Mesenchymal stem cell (in vitro differentiated cells and primary cell): ENCODE data around the gene PRRT1B.

Source experiments
- DNase-seq: peaks from one replicate; pipeline ENCODE4 v3.0.0-alpha.2; 2013
- H2AFZ ChIP-seq: one replicate; pipeline ENCODE4 v1.6.1; 2013; ENCODE audit warnings: low read depth, mild to moderate bottlenecking, control low read depth, inconsistent platforms, low read length, moderate library complexity
- H2AK5ac ChIP-seq: 2 replicates; pipeline ENCODE4 v1.6.1; 2013; ENCODE audit warnings: low read length, moderate library complexity, mild to moderate bottlenecking, inconsistent platforms; ENCODE audit not compliant: severe bottlenecking
- H2BK120ac ChIP-seq: one replicate; pipeline ENCODE4 v1.6.1; 2013; ENCODE audit warnings: low read depth, mild to moderate bottlenecking, inconsistent platforms, low read length, moderate library complexity
- H2BK12ac ChIP-seq, 2 experiments: one replicate each; pipeline ENCODE4 v1.6.1; 2013; ENCODE audit warnings: inconsistent platforms in 2 of 2, low read length in 2 of 2, mild to moderate bottlenecking in 2 of 2, moderate library complexity in 2 of 2, control low read depth in 1 of 2
- H2BK15ac ChIP-seq: one replicate; pipeline ENCODE4 v1.6.1; 2013; ENCODE audit warnings: mild to moderate bottlenecking, low read depth, inconsistent platforms; ENCODE audit not compliant: poor library complexity, severe bottlenecking
- H2BK5ac ChIP-seq: 2 replicates; pipeline ENCODE4 v1.6.1; 2013; ENCODE audit warnings: low read depth, mild to moderate bottlenecking, low read length, control low read depth, inconsistent platforms; ENCODE audit not compliant: poor library complexity, severe bottlenecking
- H3K14ac ChIP-seq, 2 experiments: one replicate each; pipeline ENCODE4 v1.6.1; 2013; ENCODE audit warnings: inconsistent platforms in 2 of 2, low read length in 2 of 2, control low read depth in 1 of 2, mild to moderate bottlenecking in 1 of 2, moderate library complexity in 1 of 2
- H3K18ac ChIP-seq, 2 experiments: one replicate each; pipeline ENCODE4 v1.6.1; 2013; ENCODE audit warnings: inconsistent platforms in 2 of 2, low read length in 2 of 2, control low read depth in 1 of 2, low read depth in 1 of 2, mild to moderate bottlenecking in 1 of 2
- H3K23ac ChIP-seq, 2 experiments: one replicate each; pipeline ENCODE4 v1.6.1; 2013; ENCODE audit warnings: inconsistent platforms in 2 of 2, low read length in 2 of 2, mild to moderate bottlenecking in 2 of 2, moderate library complexity in 2 of 2, control low read depth in 1 of 2
- H3K27ac ChIP-seq: 2 replicates; pipeline ENCODE4 v1.5.1; 2013; ENCODE audit warnings: mild to moderate bottlenecking, moderate library complexity, low read length, control low read depth, inconsistent platforms; ENCODE audit not compliant: poor library complexity, severe bottlenecking
- H3K27me3 ChIP-seq, 2 experiments: 2 replicates each; pipeline versions ENCODE4 v1.6.1 to v1.7.0; 2013; ENCODE audit warnings: low read length in 2 of 2, mild to moderate bottlenecking in 2 of 2, moderate library complexity in 2 of 2, control low read depth in 1 of 2, inconsistent platforms in 1 of 2; ENCODE audit not compliant: control insufficient read depth in 1 of 2, insufficient read depth in 1 of 2
- H3K36me3 ChIP-seq, 2 experiments: 2 replicates each; pipeline versions ENCODE4 v1.6.1 to v1.7.0; 2013; ENCODE audit warnings: low read length in 2 of 2, control low read depth in 1 of 2, inconsistent platforms in 1 of 2, low read depth in 1 of 2, mild to moderate bottlenecking in 1 of 2; ENCODE audit not compliant: insufficient read depth in 2 of 2, control insufficient read depth in 1 of 2
- H3K4ac ChIP-seq, 2 experiments: one replicate each; pipeline ENCODE4 v1.6.1; 2013; ENCODE audit warnings: inconsistent platforms in 2 of 2, low read length in 2 of 2, mild to moderate bottlenecking in 2 of 2, moderate library complexity in 2 of 2, control low read depth in 1 of 2, low read depth in 1 of 2
- H3K4me1 ChIP-seq: 2 replicates; pipeline ENCODE4 v1.6.1; 2013; ENCODE audit warnings: low read depth, low read length, control low read depth; ENCODE audit not compliant: control insufficient read depth, insufficient read depth
- H3K4me2 ChIP-seq: 2 replicates; pipeline ENCODE4 v1.6.1; 2013; ENCODE audit warnings: low read length, mild to moderate bottlenecking, inconsistent platforms; ENCODE audit not compliant: poor library complexity, severe bottlenecking
- H3K4me3 ChIP-seq, 2 experiments: 2 replicates each; pipeline versions ENCODE4 v1.5.1 to v1.7.0; 2013; ENCODE audit warnings: low read length in 2 of 2, mild to moderate bottlenecking in 2 of 2, control low read depth in 1 of 2, low read depth in 1 of 2; ENCODE audit not compliant: insufficient read depth in 1 of 2
- H3K79me1 ChIP-seq: replicated peaks from 2 replicates; pipeline ENCODE4 v1.6.1; 2013; ENCODE audit warnings: mild to moderate bottlenecking, control low read depth, low read length, inconsistent platforms; ENCODE audit not compliant: poor library complexity, severe bottlenecking
- H3K9ac ChIP-seq: 2 replicates; pipeline ENCODE4 v1.7.0; 2013; ENCODE audit warnings: mild to moderate bottlenecking, low read length, moderate library complexity
- H3K9me3 ChIP-seq: 2 replicates; pipeline ENCODE4 v1.7.0; 2013; ENCODE audit warnings: mild to moderate bottlenecking, low read length; ENCODE audit not compliant: control insufficient read depth
- H4K8ac ChIP-seq: one replicate; pipeline ENCODE4 v1.6.1; 2013; ENCODE audit warnings: inconsistent platforms, mild to moderate bottlenecking, low read length, moderate library complexity
- H4K91ac ChIP-seq: one replicate; pipeline ENCODE4 v1.6.1; 2013; ENCODE audit warnings: mild to moderate bottlenecking, low read length, inconsistent platforms
- WGBS: methylation state at CpG from one replicate; pipeline ENCODE4 v1.1.7; 2013; ENCODE audit warnings: mixed read lengths; 5-methylcytosine and 5-hydroxymethylcytosine counted together

Gene PRRT1B

DNA sequence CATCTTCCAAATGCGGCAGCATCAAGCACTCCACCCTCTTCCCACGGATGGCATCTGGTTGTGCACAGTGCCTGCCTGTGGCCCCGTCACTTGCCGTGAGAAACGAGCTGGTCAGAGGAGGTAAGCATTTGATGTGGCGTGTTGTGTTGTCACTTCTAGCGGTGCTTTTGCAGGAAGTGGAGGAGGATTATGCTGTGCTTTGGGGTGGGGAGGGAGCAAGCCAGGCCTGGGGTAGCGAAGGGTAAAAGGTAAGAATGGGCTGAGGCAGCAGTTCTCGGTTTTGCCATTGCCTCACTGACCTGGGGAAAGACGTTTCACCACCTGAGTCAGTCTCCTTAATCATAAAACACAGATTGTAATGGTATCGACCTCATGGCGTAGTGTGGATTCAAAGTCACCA, 44.9 kb upstream of the PRRT1B start:
- peaks cover 24% of the 10 kb centered on the region for H3K4me1 ChIP-seq
- no peak overlapping the region for H3K23ac ChIP-seq
- H2BK15ac ChIP-seq = no peak overlapping the region
- peaks cover 58 to 59% of the 10 kb centered on the region in 2 experiments for H3K36me3 ChIP-seq
- no peak overlapping the region for H3K4ac ChIP-seq
- H2BK120ac ChIP-seq = no peak overlapping the region
- no peak overlapping the region for H4K91ac ChIP-seq
- H3K9ac ChIP-seq = no peak overlapping the region
- WGBS = 96% methylated on average over 12 of the region's 12 CpGs
- no peak overlapping the region for H2AK5ac ChIP-seq
- no peak overlapping the region for H2AFZ ChIP-seq
- H3K18ac ChIP-seq = no peak overlapping the region
- no peak overlapping the region for H3K27ac ChIP-seq
- no peak overlapping the region for H3K4me2 ChIP-seq
- no peak overlapping the region for H2BK12ac ChIP-seq
- H4K8ac ChIP-seq = no peak overlapping the region
- H3K4me3 ChIP-seq = no peak overlapping the region
- no peak for DNase-seq
- H3K9me3 ChIP-seq = no peaks in the 10 kb centered on the region
- H3K27me3 ChIP-seq = no peaks in the 10 kb centered on the region
- H3K14ac ChIP-seq = no peak overlapping the region
- no peak overlapping the region for H2BK5ac ChIP-seq
- peaks cover 41% of the 10 kb centered on the region for H3K79me1 ChIP-seq

DNA sequence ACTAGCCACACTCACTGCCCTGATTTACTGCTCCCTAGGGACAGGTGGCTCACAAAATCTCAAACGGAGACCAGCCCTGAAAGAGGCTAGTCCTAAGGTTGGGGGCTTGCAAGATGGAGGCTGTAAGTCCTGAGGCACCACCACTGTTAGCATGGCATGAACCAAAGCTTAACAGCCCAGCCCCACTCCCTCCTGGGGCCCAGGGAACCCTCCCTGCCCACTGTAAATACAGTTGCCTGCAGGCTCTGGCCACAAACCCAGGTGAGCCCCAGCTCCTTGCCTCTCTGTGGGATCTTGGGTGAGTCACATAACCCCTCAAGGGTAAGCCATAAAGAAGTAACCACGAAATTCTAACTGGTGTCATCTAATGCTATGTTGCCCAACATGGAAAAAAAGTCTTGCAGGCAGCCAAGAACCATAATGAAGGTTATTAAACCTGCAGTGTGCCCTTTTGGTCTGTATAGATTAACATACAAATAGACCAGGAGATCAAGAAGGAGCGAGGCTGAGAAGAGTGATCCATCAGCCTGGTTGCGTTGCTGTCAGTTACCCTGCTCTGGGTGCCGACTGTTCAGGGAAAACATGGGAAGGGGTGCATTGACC, 44.3 kb upstream of the PRRT1B start:
- H3K14ac ChIP-seq = no peak overlapping the region
- WGBS = 63% methylated on average over 5 of the region's 5 CpGs

DNA sequence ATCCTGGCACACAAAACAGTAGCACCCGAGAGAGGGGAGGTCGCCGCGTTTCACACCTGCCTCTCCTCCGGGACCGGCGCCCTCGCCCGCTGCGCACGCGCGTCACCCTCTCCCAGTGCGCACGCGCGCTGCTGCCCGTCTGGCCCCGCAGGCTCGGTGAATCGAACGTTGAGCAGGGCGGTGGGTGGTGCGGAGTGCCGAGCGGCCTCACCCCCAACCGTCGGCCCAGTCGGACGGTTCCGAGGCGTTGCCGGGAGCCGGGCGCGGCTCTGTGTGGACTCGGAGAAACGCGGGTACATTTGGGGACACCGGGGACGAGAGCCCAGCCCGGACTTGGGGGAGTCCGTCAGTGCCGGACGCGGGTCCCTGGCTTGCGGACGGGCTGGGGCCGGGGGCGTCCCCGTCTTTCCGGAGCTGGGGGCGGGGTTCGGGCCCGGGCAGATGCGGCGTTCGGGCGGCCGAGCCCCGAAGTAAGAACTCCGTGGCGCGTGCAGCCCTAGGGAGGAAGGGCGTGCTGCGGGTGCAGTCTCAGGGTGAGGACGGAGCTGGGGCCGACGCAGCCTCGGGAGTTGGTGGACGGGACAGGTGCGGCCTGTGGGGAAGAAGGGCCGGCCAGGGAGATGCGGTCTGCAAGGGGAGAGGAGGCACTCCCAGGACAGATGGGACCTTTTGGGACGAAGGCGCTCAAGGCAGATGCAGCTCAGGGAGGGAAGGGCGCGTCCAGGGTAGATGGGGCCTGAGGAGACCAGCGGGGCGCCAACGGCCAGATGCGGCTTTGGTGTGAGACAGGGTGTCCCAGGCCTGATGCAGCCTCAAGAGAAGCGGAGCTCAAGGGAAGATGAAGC, 42.3 kb upstream of the PRRT1B start, which contains the start of gene POMT1:
Gene POMT1 (plus strand): TSS at position 138 of the 845 bp plus-strand sequence. CDS start 1,301 bp downstream, outside the sequence.
- peaks cover 40 to 46% of the 10 kb centered on the region in 2 experiments for H3K36me3 ChIP-seq
- peak within 1 kb of the TSS in 1 of 2 experiments; percentile 83 for H3K4ac ChIP-seq
- H3K4me2 ChIP-seq = peak within 1 kb of the TSS; percentile 83
- no peak within 1 kb of the TSS for H2BK120ac ChIP-seq
- H2AFZ ChIP-seq = peak within 1 kb of the TSS; percentile 74
- H4K8ac ChIP-seq = peak within 1 kb of the TSS; percentile 60
- H2BK12ac ChIP-seq = peak within 1 kb of the TSS in 1 of 2 experiments; percentile 51
- peaks cover 24% of the 10 kb centered on the region for H3K4me1 ChIP-seq
- under 1% methylated on average over 83 of the region's 83 CpGs for WGBS
- peak within 1 kb of the TSS in 1 of 2 experiments; percentile 51 for H3K23ac ChIP-seq
- no peaks in the 10 kb centered on the region for H3K9me3 ChIP-seq
- peak within 1 kb of the TSS; percentile 17 for H3K27ac ChIP-seq
- H2BK5ac ChIP-seq = no peak within 1 kb of the TSS
- H3K79me1 ChIP-seq = peaks cover 29% of the 10 kb centered on the region
- H2AK5ac ChIP-seq = no peak within 1 kb of the TSS
- peak within 1 kb of the TSS; percentile 2 for H4K91ac ChIP-seq
- no peaks in the 10 kb centered on the region for H3K27me3 ChIP-seq
- DNase-seq = peak; percentile 83
- peak within 1 kb of the TSS; percentile 86 for H3K9ac ChIP-seq
- H2BK15ac ChIP-seq = no peak within 1 kb of the TSS
- peak within 1 kb of the TSS in 1 of 2 experiments; percentile 97 for H3K14ac ChIP-seq
- H3K4me3 ChIP-seq = peak within 1 kb of the TSS; percentile 65 to 91
- H3K18ac ChIP-seq = peak within 1 kb of the TSS in 1 of 2 experiments; percentile 73

More for the DNA sequence above, 44.3 kb upstream of the PRRT1B start:
- Histone ChIP-seq H2AK5ac (no peak overlapping the region), H3K4me3 (peak overlapping the region in 1 of 2 experiments; percentile 91), H2AFZ (no peak overlapping the region), H3K79me1 (peaks cover 38% of the 10 kb centered on the region), H3K4me1 (peaks cover 24% of the 10 kb centered on the region), H3K18ac (no peak overlapping the region), H2BK5ac (no peak overlapping the region), H4K91ac (no peak overlapping the region), H3K9ac (no peak overlapping the region), H2BK12ac (no peak overlapping the region), H3K27ac (peak overlapping the region; percentile 18), H3K9me3 (no peaks in the 10 kb centered on the region), H3K36me3 (peaks cover 51 to 53% of the 10 kb centered on the region in 2 experiments), H2BK15ac (no peak overlapping the region), H4K8ac (no peak overlapping the region), H3K23ac (no peak overlapping the region), H3K27me3 (no peaks in the 10 kb centered on the region), H2BK120ac (no peak overlapping the region), H3K4me2 (no peak overlapping the region), H3K4ac (no peak overlapping the region)
- DNase-seq = peak; percentile 80
